ENCODE results near the gene MEPCE.
A peak's percentile ranks its signal among the peaks of the same experiment; 100 is the strongest.

Gene MEPCE

GRCh38 chr7:100464791-100465190 lies 35.2 kb downstream of the MEPCE start:
- DNase-seq (ENCODE audit: low spot score), result no peak

DNA sequence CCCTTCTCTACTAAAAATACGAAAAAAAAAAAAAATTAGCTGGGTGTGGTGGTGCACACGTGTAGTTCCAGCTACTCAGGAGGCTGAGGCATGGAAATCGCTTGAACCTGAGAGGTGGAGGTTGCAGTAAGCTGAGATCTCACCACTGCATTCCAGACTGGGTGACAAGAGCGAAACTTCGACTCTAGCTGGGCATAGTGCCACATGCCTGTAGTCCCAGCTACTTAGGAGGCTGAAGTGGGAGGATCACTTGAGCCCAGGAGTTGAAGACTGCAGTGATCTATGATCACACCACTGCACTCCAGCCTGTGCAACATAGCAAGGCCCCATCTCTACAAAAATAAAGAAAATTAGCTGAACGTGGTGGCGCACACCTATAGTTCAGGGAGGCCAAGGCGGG lies 35.7 kb downstream of the MEPCE start:
- DNase-seq (ENCODE audit: low spot score), result no peak

DNA sequence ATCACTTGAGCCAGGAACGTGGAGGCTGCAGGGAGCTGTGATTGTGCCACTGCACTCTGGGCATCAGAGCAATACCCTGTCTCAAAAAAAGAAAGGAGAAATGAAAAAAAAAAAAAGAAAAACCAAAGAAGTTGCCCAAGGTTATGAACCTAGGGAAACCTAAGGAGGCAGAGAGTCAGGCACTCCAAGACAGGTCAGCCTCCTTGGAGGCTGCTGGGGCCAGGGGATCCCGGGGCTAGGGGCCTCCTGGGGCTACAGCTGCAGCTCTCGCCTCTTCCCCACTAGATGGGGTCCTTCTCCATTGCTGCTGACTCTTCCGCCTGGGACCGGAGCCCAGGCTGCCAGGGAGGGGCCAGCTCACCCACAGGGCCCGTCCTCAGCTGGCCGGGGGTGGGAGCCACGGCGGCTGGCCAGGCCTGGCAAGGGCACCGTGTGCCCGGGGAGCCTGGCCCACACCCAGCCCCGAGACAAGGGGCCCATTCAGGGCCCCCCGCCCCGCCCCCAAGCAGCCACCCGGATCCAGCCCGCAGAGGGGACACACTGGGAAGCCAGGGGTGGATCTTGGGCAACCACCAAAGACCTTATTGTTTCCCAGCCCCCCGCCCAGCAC lies 36.2 kb downstream of the MEPCE start:
- peak; percentile 67 for DNase-seq (ENCODE audit: low spot score)

DNA sequence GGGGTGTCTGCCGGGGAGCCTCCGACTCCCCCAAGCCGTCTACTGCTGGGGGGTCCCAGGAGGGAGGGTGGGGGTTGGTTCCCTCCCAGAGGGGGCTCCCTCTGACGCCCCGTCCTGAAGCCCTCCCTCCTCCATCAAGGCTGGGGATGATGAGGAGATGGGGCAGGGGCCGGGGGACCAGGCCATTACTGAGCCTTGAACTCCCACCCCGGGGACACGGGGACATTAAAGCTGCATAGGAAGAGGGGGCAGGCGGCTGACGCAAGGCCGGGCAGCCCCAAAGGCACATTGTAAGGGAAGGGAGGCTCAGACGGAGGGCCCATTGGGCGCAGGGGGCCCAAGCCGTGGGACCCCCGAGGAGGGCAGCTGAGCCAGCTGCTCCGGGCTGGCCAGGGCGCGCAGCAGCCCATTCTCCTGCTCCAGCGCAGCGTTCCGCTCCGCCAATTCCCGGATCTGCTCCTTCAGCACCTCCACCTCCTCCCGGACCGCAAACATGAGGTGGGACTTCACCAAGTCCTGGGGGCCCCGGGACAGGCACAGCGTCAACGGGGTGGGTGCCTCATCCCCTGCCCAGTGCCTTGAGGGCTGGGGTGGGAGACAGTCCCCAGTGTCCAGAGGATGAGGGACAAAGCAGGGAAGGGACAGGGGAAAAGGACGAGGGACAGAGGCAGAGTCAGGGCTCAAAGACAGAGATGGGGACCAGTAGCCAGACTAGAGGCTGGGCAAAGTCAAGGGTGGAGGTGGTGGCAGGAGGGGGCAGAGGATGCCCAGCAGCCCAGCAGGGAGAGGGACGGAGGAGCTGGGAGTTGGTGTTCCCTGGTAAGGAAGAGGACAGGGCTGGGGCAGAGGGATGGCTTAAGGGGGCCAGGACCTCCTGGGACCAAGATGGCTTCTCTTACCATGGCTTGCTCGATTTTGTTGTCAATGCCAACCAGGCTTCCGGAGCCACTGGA lies 37.3 kb downstream of the MEPCE start:
- no peak for DNase-seq (ENCODE audit: low spot score)

DNA sequence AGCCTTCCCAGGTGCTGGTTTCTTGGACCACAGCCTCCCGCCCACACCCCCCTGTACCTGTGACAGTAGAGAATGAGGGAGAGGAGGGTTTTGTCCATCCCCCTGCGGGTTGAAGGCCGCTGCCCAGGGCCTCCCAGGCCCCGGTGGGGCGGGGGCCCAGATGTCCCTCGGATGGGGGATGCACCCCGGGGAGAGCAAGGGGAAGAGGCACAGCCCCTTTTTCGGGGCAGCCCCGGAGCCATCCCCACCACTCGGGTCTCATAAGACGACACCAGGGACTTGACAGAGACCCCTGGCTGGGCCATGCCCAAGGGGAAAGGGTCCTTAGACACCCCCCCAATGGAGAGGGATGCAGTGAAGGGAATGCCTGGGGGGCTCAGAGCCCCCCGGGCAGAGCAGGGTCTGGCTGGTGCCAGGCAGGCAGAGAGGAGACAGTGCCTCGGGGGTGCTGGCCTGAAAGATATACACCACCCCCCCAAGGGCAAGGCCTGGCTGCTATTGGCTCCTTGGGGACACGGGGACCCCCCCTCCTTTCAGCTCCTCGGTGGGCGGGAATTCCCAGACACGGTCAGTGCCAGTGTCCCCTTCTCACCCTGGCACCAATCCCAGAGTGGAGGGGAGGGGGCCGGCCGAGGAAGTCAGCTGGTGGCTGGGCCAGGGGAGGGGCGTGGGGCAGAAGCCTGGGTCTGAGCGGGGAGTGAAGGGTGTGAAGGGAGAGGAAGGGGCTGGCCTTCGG lies 38.2 kb downstream of the MEPCE start:
- DNase-seq (ENCODE audit: low spot score), result no peak

DNA sequence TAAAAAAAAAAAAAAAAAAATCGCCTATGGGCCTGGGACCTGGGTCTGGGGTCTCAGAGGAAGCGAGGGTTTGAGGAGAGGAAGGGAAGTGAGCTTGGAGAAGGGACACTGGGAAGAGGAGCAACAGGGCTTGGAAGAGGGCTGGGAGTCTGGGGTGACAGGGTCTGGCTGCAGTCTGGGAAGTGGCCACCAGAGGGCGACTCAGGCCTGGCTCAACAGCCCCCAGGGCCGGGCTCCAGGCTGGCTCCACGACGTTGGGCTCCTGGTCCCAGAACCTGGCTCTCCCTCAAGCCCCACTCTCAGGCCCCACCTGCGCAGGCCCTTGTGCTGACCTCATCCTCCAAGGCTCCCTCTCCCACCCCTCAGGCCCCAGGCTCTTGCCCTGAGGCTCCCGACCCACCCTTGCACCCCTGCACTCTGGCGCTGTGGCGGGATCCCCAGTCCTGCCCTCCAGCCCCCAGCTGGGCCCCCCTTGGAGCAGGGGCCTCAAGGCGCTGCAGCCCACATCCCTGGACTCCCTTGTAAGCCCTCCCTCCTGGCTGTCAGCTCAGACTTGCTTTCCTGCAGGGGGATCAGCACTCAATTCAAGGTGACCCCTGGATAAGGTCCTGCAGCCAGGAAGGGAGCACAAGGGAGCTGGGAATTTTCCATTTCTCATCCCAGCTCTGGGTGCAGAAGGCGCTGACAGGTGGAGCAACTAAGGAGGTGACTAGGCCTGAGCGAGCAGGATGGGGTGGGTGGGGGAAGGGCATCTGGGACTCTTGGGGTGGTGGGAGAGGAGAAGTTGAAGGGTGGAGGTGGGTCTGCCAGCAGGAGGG lies 39.8 kb downstream of the MEPCE start:
- peak; percentile 76 for DNase-seq (ENCODE audit: low spot score)

DNA sequence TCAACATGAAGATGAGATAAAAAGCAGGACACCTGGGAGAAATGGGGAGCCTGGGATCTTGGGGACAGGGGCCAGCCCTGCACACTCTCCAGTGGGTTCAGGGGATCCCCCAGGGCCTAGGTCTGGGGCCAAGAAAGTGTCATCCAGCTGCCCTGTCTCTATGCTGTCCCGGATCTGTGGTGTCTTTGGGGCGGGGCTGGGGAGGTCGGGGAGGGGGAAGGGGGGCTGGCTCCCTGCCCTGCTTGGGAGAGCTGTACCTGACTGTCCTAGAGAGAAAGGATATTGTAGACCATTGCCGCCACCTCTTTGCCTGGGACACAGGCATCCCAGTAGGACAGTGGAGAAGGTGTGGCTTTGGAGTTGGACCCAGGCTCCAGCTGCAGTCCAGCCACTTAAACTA lies 41.4 kb downstream of the MEPCE start:
- DNase-seq (ENCODE audit: low spot score), result no peak

DNA sequence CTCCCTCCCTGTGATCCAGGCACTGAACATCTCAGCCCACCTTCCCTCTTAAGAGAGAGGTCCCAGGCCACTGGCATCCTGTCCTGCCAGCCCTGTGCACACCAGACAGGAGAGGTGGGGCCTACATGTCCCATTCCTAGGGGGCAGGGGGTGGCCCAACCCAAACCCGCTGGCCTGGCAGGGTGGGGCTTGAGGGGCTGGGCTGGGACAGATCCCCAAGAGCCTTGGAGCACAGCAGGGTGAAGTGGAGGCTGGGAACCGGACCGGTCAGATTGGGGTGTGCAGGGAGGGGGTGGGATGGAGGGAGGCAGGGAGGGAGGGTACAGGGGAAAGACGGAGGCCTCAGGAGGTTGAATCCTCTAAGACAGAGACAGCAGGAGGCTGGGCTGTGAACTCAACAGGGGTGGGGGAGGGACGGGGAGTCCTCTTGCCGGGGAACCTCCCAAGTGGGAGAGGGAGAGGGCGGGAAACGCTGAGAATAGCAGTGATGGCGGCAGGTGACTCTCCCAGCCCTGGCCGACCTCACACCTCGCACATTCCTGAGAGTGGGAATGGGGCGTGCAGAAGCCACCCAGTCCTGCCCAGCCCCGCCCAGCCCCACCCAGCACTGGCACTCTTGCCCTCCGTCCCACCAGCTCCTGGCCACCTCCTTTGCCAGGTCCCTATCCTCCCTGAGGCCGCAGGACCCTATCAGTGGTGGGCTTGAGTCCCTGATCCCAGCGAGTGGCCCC lies 42.7 kb downstream of the MEPCE start:
- no peak for DNase-seq (ENCODE audit: low spot score)

- no peak for DNase-seq (ENCODE audit: low spot score)
These were observed 43.3 kb downstream of the MEPCE start for GRCh38 chr7:100472854-100473499.

DNA sequence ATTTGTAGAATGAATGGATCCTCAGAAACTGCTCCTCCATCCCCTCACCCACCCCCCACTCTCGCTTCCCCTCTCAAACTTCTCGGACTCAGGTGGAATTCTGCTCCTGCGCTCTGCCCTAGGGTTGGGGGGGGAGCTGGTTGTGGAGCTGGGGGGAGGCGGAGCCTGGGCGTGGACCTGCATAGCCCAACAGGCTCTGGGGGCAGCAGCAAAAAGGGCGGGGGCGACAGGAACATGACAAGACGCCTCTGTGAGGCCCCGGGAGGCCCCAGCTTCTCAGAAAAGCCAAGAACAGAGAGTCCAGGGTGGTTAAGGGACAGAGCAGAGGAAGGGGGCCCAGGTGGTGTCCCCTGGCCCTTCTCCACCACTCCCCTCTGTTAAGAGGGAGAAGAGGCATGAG lies 45.9 kb downstream of the MEPCE start:
- no peak for DNase-seq (ENCODE audit: low spot score)

GRCh38 chr7:100476101-100476780 lies 46.6 kb downstream of the MEPCE start:
- DNase-seq (ENCODE audit: low spot score), result no peak

- no peak for DNase-seq (ENCODE audit: low spot score)
These were observed 47.6 kb downstream of the MEPCE start for GRCh38 chr7:100476903-100477870.

- no peak for DNase-seq (ENCODE audit: low spot score)
These were observed 48.2 kb downstream of the MEPCE start for GRCh38 chr7:100477871-100478267.

DNA sequence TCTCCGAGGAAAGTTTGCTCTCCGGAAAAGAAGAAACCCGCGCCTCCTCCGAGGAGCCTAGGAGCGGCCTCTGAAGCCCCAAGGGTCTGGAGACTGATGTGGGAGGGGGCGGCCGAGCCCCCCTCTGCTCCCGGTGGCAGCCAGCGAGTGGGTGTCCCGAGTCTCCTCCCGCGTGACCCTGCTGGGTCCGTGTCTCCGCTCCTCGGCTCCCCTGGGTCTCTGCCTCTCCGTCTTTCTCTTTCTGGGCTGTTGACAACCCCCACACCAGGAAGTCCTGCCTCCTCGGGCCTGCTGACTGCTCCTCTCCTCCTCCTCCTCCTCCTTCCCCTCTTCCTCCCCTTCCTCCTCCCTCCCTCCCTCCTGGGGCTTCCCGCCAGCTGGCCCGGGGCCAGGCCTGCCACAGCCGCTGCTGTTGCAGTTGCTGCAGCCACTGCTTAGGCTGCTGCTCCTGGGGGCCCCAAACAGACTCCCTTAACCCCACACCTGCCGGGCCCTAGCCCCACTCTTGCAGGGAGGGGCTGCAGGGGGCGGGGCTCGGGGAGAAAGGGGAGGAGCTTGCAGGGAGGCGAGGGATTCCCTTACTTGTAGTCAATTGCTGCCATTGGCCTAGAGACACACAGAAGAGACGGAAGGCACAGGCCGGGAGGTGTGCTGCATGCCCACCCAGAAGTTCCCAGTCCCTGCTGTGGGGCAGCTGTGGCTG lies 49.5 kb downstream of the MEPCE start, which contains the start of gene TSC22D4:
TSS of gene TSC22D4 (minus strand) at position 257 of the 703 bp plus-strand sequence. CDS start 1,176 bp downstream, outside the sequence.
- DNase-seq (ENCODE audit: low spot score), result peak; percentile 98

GRCh38 chr7:100481466-100481865 lies 51.8 kb downstream of the MEPCE start:
- DNase-seq (ENCODE audit: low spot score), result no peak

GRCh38 chr7:100482728-100483089 lies 53.1 kb downstream of the MEPCE start:
- DNase-seq (ENCODE audit: low spot score), result no peak

GRCh38 chr7:100483090-100483721 lies 53.6 kb downstream of the MEPCE start:
- DNase-seq (ENCODE audit: low spot score), result no peak

Data from SK-N-DZ (cell line).